PFSK-1 (cell line): ENCODE results near the gene CEP152.

Experiments
- POLR2AphosphoS5 ChIP-seq: IDR thresholded peaks from 2 replicates; pipeline ENCODE4 v1.6.1; 2012; ENCODE audit warnings: low read depth, mild to moderate bottlenecking, control low read depth, low read length, moderate library complexity
- TF ChIP-seq, protein P1 (sequence below), 2 experiments: IDR thresholded peaks; 2 replicates each; pipeline versions ENCODE4 v1.6.1 to v1.8.0; 2011 to 2012; ENCODE audit warnings: low read depth in 2 of 2, low read length in 2 of 2, control low read depth in 1 of 2, inconsistent platforms in 1 of 2, mild to moderate bottlenecking in 1 of 2, moderate library complexity in 1 of 2; ENCODE audit not compliant: insufficient read depth in 1 of 2

GRCh38 chr15:48828906-48829305, 18.0 kb upstream of the CEP152 start:
- TF ChIP-seq POLR2AphosphoS5 = no peak
- TF ChIP-seq, protein P1, sequence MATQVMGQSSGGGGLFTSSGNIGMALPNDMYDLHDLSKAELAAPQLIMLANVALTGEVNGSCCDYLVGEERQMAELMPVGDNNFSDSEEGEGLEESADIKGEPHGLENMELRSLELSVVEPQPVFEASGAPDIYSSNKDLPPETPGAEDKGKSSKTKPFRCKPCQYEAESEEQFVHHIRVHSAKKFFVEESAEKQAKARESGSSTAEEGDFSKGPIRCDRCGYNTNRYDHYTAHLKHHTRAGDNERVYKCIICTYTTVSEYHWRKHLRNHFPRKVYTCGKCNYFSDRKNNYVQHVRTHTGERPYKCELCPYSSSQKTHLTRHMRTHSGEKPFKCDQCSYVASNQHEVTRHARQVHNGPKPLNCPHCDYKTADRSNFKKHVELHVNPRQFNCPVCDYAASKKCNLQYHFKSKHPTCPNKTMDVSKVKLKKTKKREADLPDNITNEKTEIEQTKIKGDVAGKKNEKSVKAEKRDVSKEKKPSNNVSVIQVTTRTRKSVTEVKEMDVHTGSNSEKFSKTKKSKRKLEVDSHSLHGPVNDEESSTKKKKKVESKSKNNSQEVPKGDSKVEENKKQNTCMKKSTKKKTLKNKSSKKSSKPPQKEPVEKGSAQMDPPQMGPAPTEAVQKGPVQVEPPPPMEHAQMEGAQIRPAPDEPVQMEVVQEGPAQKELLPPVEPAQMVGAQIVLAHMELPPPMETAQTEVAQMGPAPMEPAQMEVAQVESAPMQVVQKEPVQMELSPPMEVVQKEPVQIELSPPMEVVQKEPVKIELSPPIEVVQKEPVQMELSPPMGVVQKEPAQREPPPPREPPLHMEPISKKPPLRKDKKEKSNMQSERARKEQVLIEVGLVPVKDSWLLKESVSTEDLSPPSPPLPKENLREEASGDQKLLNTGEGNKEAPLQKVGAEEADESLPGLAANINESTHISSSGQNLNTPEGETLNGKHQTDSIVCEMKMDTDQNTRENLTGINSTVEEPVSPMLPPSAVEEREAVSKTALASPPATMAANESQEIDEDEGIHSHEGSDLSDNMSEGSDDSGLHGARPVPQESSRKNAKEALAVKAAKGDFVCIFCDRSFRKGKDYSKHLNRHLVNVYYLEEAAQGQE (IDR thresholded peaks at IDR 0.05; ENCODE audit: insufficient read depth in 1 of 2, low read depth in 2 of 2, low read length in 2 of 2) = no peak
